CD4-positive, alpha-beta memory T cell (primary cell): ENCODE results near the gene HPS5. TPM values are rescaled to one million over a fixed set of nuclear protein-coding genes. Genes with fewer than 3 reads are reported as not detected.

ENCODE experiments used
- CTCF ChIA-PET: fragments of 350-600 bp; sonication (Branson Sonifier 250); formaldehyde crosslinking; loops from one replicate; lab custom pipeline; 2021; ENCODE audit warnings: inconsistent platforms; ENCODE audit not compliant: partially characterized antibody; lab: Charles Lee
- POLR2A ChIA-PET: fragments of 350-600 bp; sonication (Branson Sonifier 250); formaldehyde crosslinking; loops from one replicate; lab custom pipeline; 2021; ENCODE audit not compliant: partially characterized antibody; lab: Charles Lee
- DNase-seq, 5 donors: peaks; one replicate each; pipeline versions ENCODE4 v3.0.0 to v3.0.0-alpha.2; 2020 to 2022; ENCODE audit warnings: mixed read lengths in 1 of 5
- H3K27ac ChIP-seq: one replicate; pipeline ENCODE4 v1.7.0; 2013; ENCODE audit warnings: low read depth, low read length
- H3K27me3 ChIP-seq: 2 replicates; pipeline ENCODE4 v1.7.0; 2013; ENCODE audit warnings: mild to moderate bottlenecking, low read length, moderate library complexity; ENCODE audit not compliant: insufficient read depth
- H3K36me3 ChIP-seq: 2 replicates; pipeline ENCODE4 v1.7.0; 2013; ENCODE audit warnings: mild to moderate bottlenecking, low read length, moderate library complexity; ENCODE audit not compliant: insufficient read depth
- H3K4me1 ChIP-seq: 2 replicates; pipeline ENCODE4 v1.7.0; 2013; ENCODE audit warnings: mild to moderate bottlenecking, low read length, moderate library complexity; ENCODE audit not compliant: insufficient read depth
- H3K4me3 ChIP-seq, 2 donors: one replicate each; pipeline ENCODE4 v1.7.0; 2013; ENCODE audit warnings: low read length in 2 of 2, mild to moderate bottlenecking in 1 of 2
- H3K9me3 ChIP-seq, 2 donors: one replicate each; pipeline ENCODE4 v1.7.0; 2013; ENCODE audit warnings: low read length in 2 of 2, control low read depth in 1 of 2; ENCODE audit not compliant: control insufficient read depth in 1 of 2
- H3K27ac Mint-ChIP-seq, 7 donors: one replicate each; pipeline ENCODE4 v1.8.0; 2020 to 2021; ENCODE audit warnings: mixed read lengths in 7 of 7, mild to moderate bottlenecking in 6 of 7, inconsistent platforms in 3 of 7, moderate library complexity in 3 of 7
- H3K27me3 Mint-ChIP-seq, 2 donors: one replicate each; pipeline ENCODE4 v1.8.0; 2020 to 2021; ENCODE audit warnings: mixed read lengths in 2 of 2
- H3K36me3 Mint-ChIP-seq, 2 donors: one replicate each; pipeline ENCODE4 v1.8.0; 2020 to 2021; ENCODE audit warnings: mixed read lengths in 2 of 2, inconsistent platforms in 1 of 2, mild to moderate bottlenecking in 1 of 2
- H3K4me1 Mint-ChIP-seq, 4 donors: one replicate each; pipeline ENCODE4 v1.8.0; 2020 to 2021; ENCODE audit warnings: mixed read lengths in 4 of 4, mild to moderate bottlenecking in 1 of 4
- H3K4me3 Mint-ChIP-seq, 8 donors: one replicate each; pipeline ENCODE4 v1.8.0; 2020 to 2021; ENCODE audit warnings: mixed read lengths in 8 of 8, mild to moderate bottlenecking in 7 of 8, moderate library complexity in 6 of 8, inconsistent platforms in 3 of 8
- H3K9me3 Mint-ChIP-seq, 8 donors: one replicate each; pipeline ENCODE4 v1.8.0; 2020 to 2021; ENCODE audit warnings: mixed read lengths in 8 of 8, mild to moderate bottlenecking in 5 of 8, inconsistent platforms in 3 of 8, moderate library complexity in 1 of 8
- intact Hi-C: fragments of 100-400 bp; cut with micrococcal nuclease; formaldehyde crosslinking; loops from one replicate; pipeline ENCODE4 v1.15.1; 2023
- polyA plus RNA-seq, 2 donors: library from polyadenylated mRNA; unstranded; fragments of 300-500 nt; fragmentation: Illumina TruSeq; gene quantifications; one replicate each; pipeline ENCODE4 v1.2.3, GENCODE V29; 2021
- total RNA-seq, 2 experiments: library from RNA; stranded (reverse); gene quantifications; one replicate each; pipeline ENCODE4 v1.2.3, GENCODE V29; 2021

HPS5 gene
- total and polyA plus RNA-seq, 4 experiments from 2014 or later = 14.2 to 23.7 (median 18.6) TPM

GRCh38 chr11:18230859-18231258, 91.1 kb downstream of the HPS5 start:
- Histone ChIP-seq H3K27ac (no peak overlapping the region), H3K9me3 (no peaks in the 10 kb centered on the region), H3K36me3 (no peaks in the 10 kb centered on the region), H3K4me3 (no peak overlapping the region), H3K4me1 (no peaks in the 10 kb centered on the region), H3K27me3 (no peaks in the 10 kb centered on the region)
- peaks cover 3 to 14% of the 10 kb centered on the region in 2 donors for H3K27me3 Mint-ChIP-seq
- no peaks in the 10 kb centered on the region for H3K4me1 Mint-ChIP-seq
- H3K9me3 Mint-ChIP-seq = peaks cover 0 to under 1% (median 0%) of the 10 kb centered on the region in 8 donors
- ChIA-PET POLR2A (no interaction called here), CTCF (interaction anchor here (1.4 kb wide), 1 partner anchor 500 kb away, joined by 4 read pairs; no protein-coding TSS in a partner anchor)
- H3K27ac Mint-ChIP-seq = no peak overlapping the region
- intact Hi-C loops = no loop called here
- no peak overlapping the region for H3K4me3 Mint-ChIP-seq
- DNase-seq = no peak
- H3K36me3 Mint-ChIP-seq = no peaks in the 10 kb centered on the region

DNA sequence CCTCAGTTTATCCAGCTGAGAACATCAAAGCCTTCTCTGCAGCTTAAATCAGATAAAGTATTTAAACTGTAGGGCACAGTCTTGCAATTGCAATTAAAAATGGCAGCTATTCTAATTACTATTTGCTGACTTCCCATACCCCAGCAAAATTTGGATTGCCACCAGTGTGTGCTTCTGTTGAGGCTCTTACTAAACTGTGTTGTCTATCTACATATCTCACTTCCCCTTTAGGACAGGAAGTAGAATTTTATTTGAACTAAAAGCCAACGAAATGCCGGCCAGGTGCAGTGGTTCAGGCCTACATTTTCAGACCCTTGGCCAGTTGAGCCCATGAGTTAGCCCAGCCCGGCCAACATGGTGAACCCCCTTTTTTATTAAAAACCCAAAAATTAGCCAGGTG, 92.4 kb downstream of the HPS5 start:
- no peaks in the 10 kb centered on the region for H3K4me1 Mint-ChIP-seq
- no peak overlapping the region for H3K4me3 Mint-ChIP-seq
- H3K27me3 Mint-ChIP-seq = peaks cover 6 to 12% of the 10 kb centered on the region in 2 donors
- DNase-seq = no peak
- no peak overlapping the region for H3K27ac Mint-ChIP-seq
- H3K9me3 Mint-ChIP-seq = peaks cover 0 to 2% (median 0%) of the 10 kb centered on the region in 8 donors
- Histone ChIP-seq H3K9me3 (no peaks in the 10 kb centered on the region), H3K27me3 (no peaks in the 10 kb centered on the region), H3K4me3 (no peak overlapping the region), H3K27ac (no peak overlapping the region), H3K4me1 (no peaks in the 10 kb centered on the region), H3K36me3 (no peaks in the 10 kb centered on the region)
- CTCF ChIA-PET = interaction anchor here (1.5 to 2.1 kb wide), 2 partner anchors 8 to 535 kb away, joined by 4 read pairs; no protein-coding TSS in a partner anchor
- POLR2A ChIA-PET = no interaction called here
- intact Hi-C loops = no loop called here
- H3K36me3 Mint-ChIP-seq = no peaks in the 10 kb centered on the region

Other genes starting within 250 kb of the HPS5 start
- 10 to 100 TPM; 18.4 to 21.2 TPM for gene SAAL1, start 216.1 kb downstream of the HPS5 start, total RNA-seq
- gene SAAL1, start 216.1 kb downstream of the HPS5 start, polyA plus RNA-seq = 10 to 100 TPM; 12.5 to 17.2 TPM
- gene MRGPRX3, start 189.6 kb downstream of the HPS5 start, total RNA-seq = not detected
- not detected for gene MRGPRX3, start 189.6 kb downstream of the HPS5 start, polyA plus RNA-seq
- not detected for gene MRGPRX4, start 149.3 kb downstream of the HPS5 start, total RNA-seq
- not detected for gene MRGPRX4, start 149.3 kb downstream of the HPS5 start, polyA plus RNA-seq
- gene SAA4, start 85.3 kb downstream of the HPS5 start, total RNA-seq = not detected
- not detected for gene SAA4, start 85.3 kb downstream of the HPS5 start, polyA plus RNA-seq
- gene SAA2, start 73.5 kb downstream of the HPS5 start, total RNA-seq = not detected
- not detected for gene SAA2, start 73.5 kb downstream of the HPS5 start, polyA plus RNA-seq
- not detected for gene SAA1, start 55.9 kb downstream of the HPS5 start, total RNA-seq
- gene SAA1, start 55.9 kb downstream of the HPS5 start, polyA plus RNA-seq = not detected
- 10 to 100 TPM; 60.1 to 61.6 TPM for gene GTF2H1, start 427 bp upstream of the HPS5 start, total RNA-seq
- 10 to 100 TPM; 31.8 to 41.6 TPM for gene GTF2H1, start 427 bp upstream of the HPS5 start, polyA plus RNA-seq
- 100 to 1,000 TPM; 131 to 135 TPM for gene LDHA, start 72.4 kb upstream of the HPS5 start, total RNA-seq
- gene LDHA, start 72.4 kb upstream of the HPS5 start, polyA plus RNA-seq = 100 to 1,000 TPM; 556 to 720 TPM
- gene LDHC, start 90.2 kb upstream of the HPS5 start, total RNA-seq = not detected
- not detected for gene LDHC, start 90.2 kb upstream of the HPS5 start, polyA plus RNA-seq
- gene LDHAL6A, start 133.7 kb upstream of the HPS5 start, total RNA-seq = under 1 TPM; 0.20 to 0.42 TPM
- not detected for gene LDHAL6A, start 133.7 kb upstream of the HPS5 start, polyA plus RNA-seq
- gene TSG101, start 204.8 kb upstream of the HPS5 start, total RNA-seq = 10 to 100 TPM; 40.0 to 41.2 TPM
- 10 to 100 TPM; 59.4 to 64.2 TPM for gene TSG101, start 204.8 kb upstream of the HPS5 start, polyA plus RNA-seq